GM23338 (cell line): ENCODE data around the gene SESN3. TPM values are rescaled to one million over a fixed set of nuclear protein-coding genes. Genes with fewer than 3 reads are reported as not detected.

Experiments
- ATAC-seq: fragments of 200-7000 bp; cut with Tn5 transposase; 3 replicates; pipeline ENCODE4 v1.9.1; 2020
- DNase-seq: peaks from one replicate; pipeline ENCODE4 v3.0.0-alpha.2; 2015; ENCODE audit warnings: low spot score
- H2AFZ ChIP-seq: fragments of 200-600 bp; sonication (generic); 2 replicates; pipeline ENCODE4 v1.8.0; 2016; ENCODE audit warnings: antibody characterized with exemption, mild to moderate bottlenecking, moderate library complexity
- H3F3A ChIP-seq: fragments of 200-600 bp; sonication (generic); replicated peaks from 2 replicates; pipeline ENCODE4 v1.8.0; 2017; ENCODE audit warnings: antibody characterized with exemption, mixed run types, low read depth
- H3K27ac ChIP-seq: fragments of 200-600 bp; sonication (generic); 2 replicates; pipeline ENCODE4 v1.6.1; 2016; ENCODE audit warnings: low read depth
- H3K27me3 ChIP-seq: fragments of 200-600 bp; sonication (generic); 2 replicates; pipeline ENCODE4 v1.8.0; 2016; ENCODE audit warnings: mild to moderate bottlenecking, mixed run types, moderate library complexity; ENCODE audit not compliant: insufficient read depth
- H3K36me3 ChIP-seq: fragments of 200-600 bp; sonication (generic); 2 replicates; pipeline ENCODE4 v1.8.0; 2016; ENCODE audit warnings: mild to moderate bottlenecking; ENCODE audit not compliant: insufficient read depth
- H3K4me1 ChIP-seq: fragments of 200-600 bp; sonication (generic); 2 replicates; pipeline ENCODE4 v1.8.0; 2016; ENCODE audit warnings: mild to moderate bottlenecking, moderate library complexity; ENCODE audit not compliant: insufficient read depth
- H3K4me2 ChIP-seq: fragments of 200-600 bp; sonication (generic); 2 replicates; pipeline ENCODE4 v1.7.1; 2017; ENCODE audit warnings: mixed run types
- H3K4me3 ChIP-seq: fragments of 200-600 bp; sonication (generic); 2 replicates; pipeline ENCODE4 v1.6.1; 2016; ENCODE audit warnings: mixed run types
- H3K79me2 ChIP-seq: fragments of 200-600 bp; sonication (generic); replicated peaks from 2 replicates; pipeline ENCODE4 v1.8.0; 2017; ENCODE audit warnings: mild to moderate bottlenecking; ENCODE audit not compliant: insufficient read depth
- H3K9me2 ChIP-seq: fragments of 200-600 bp; sonication (generic); 2 replicates; pipeline ENCODE4 v1.8.0; 2017; ENCODE audit not compliant: insufficient read depth
- H4K20me1 ChIP-seq: fragments of 200-600 bp; sonication (generic); replicated peaks from 2 replicates; pipeline ENCODE4 v1.8.0; 2017; ENCODE audit warnings: mild to moderate bottlenecking; ENCODE audit not compliant: insufficient read depth
- H3K27ac Mint-ChIP-seq: 2 replicates; pipeline ENCODE4 v1.8.0; 2020; ENCODE audit warnings: inconsistent platforms, mild to moderate bottlenecking, moderate library complexity, mixed read lengths
- H3K27me3 Mint-ChIP-seq: 3 replicates; pipeline ENCODE4 v1.8.0; 2022; ENCODE audit warnings: low read depth, mild to moderate bottlenecking, moderate library complexity, mixed read lengths, inconsistent platforms; ENCODE audit not compliant: insufficient read depth, poor library complexity
- H3K36me3 Mint-ChIP-seq: 3 replicates; pipeline ENCODE4 v1.8.0; 2021; ENCODE audit warnings: low read depth, mild to moderate bottlenecking, inconsistent platforms, moderate library complexity, mixed read lengths
- H3K4me1 Mint-ChIP-seq: 3 replicates; pipeline ENCODE4 v1.8.0; 2020; ENCODE audit warnings: mild to moderate bottlenecking, inconsistent platforms, mixed read lengths
- H3K4me3 Mint-ChIP-seq: 3 replicates; pipeline ENCODE4 v1.8.0; 2021; ENCODE audit warnings: moderate library complexity, mild to moderate bottlenecking, inconsistent platforms, mixed read lengths
- H3K9me3 Mint-ChIP-seq: 3 replicates; pipeline ENCODE4 v1.8.0; 2020; ENCODE audit warnings: moderate library complexity, mild to moderate bottlenecking, inconsistent platforms, mixed read lengths
- CREB1 ChIP-seq: fragments of 250-450 bp; sonication (Bioruptor Pico); IDR thresholded peaks from 2 replicates; pipeline ENCODE4 v1.5.0; 2020; ENCODE audit warnings: low read depth, mild to moderate bottlenecking, moderate library complexity
- CTCF ChIP-seq, 2 experiments: fragments of 200-600 bp in 1 of 2; sonication (generic) in 1 of 2; conservative IDR thresholded peaks; 2 replicates each; pipeline versions ENCODE4 v1.5.1 to v1.6.1; 2016 to 2017; ENCODE audit warnings: antibody characterized with exemption in 2 of 2, low read depth in 2 of 2, mild to moderate bottlenecking in 2 of 2, moderate library complexity in 1 of 2
- EZH2 ChIP-seq: fragments of 200-600 bp; sonication (generic); IDR thresholded peaks from one replicate; pipeline ENCODE4 v1.8.0; 2017; ENCODE audit warnings: antibody characterized with exemption, mild to moderate bottlenecking, low read depth; ENCODE audit not compliant: unreplicated experiment
- JUNB ChIP-seq: IDR thresholded peaks from one replicate; pipeline ENCODE4 v1.6.1; 2016; ENCODE audit warnings: antibody characterized with exemption; ENCODE audit not compliant: unreplicated experiment
- NANOG ChIP-seq: IDR thresholded peaks from 2 replicates; pipeline ENCODE4 v1.6.1; 2016; ENCODE audit warnings: antibody characterized with exemption, borderline replicate concordance
- POLR2AphosphoS5 ChIP-seq: IDR thresholded peaks from 2 replicates; pipeline ENCODE4 v1.6.1; 2016; ENCODE audit warnings: antibody characterized with exemption, low read depth
- REST ChIP-seq: IDR thresholded peaks from one replicate; pipeline ENCODE4 v1.6.1; 2018; ENCODE audit warnings: antibody characterized with exemption; ENCODE audit not compliant: unreplicated experiment
- STAT1 ChIP-seq: IDR thresholded peaks from one replicate; pipeline ENCODE4 v1.6.1; 2016; ENCODE audit warnings: antibody characterized with exemption; ENCODE audit not compliant: unreplicated experiment
- ZNF462 ChIP-seq: fragments of 250-450 bp; sonication (Bioruptor Pico); IDR thresholded peaks from 2 replicates; pipeline ENCODE4 v1.5.0; 2020; ENCODE audit warnings: mild to moderate bottlenecking, moderate library complexity
- polyA plus RNA-seq: library from polyadenylated mRNA; unstranded; fragments of >200 nt; fragmentation: Nextera tagmentation; extraction: Ambion mirVana; gene quantifications from 2 replicates; pipeline ENCODE4 v1.2.1, GENCODE V29; 2016
- total RNA-seq: library from RNA; depleted of rRNA; stranded (reverse); fragments of >200 nt; shearing (Covaris generic); gene quantifications from 2 replicates; pipeline ENCODE4 v1.2.3, GENCODE V29; 2014

SESN3 gene
- total and polyA plus RNA-seq, 2 experiments from 2014 or later, result 5.5 to 30.5 TPM

GRCh38 chr11:95166781-95167180 is 64.2 kb downstream of the SESN3 start:
- Mint-ChIP-seq H3K4me3 (no peak overlapping the region), H3K27ac (no peak overlapping the region), H3K9me3 (no peaks in the 10 kb centered on the region), H3K36me3 (no peaks in the 10 kb centered on the region), H3K4me1 (peaks cover 28% of the 10 kb centered on the region), H3K27me3 (peaks cover 2% of the 10 kb centered on the region)
- Histone ChIP-seq H3K4me2 (no peak overlapping the region), H3K27ac (no peak overlapping the region), H3K36me3 (no peaks in the 10 kb centered on the region), H3K4me1 (peaks cover 27% of the 10 kb centered on the region), H3K27me3 (no peaks in the 10 kb centered on the region), H4K20me1 (no peaks in the 10 kb centered on the region), H3K79me2 (no peaks in the 10 kb centered on the region), H2AFZ (no peak overlapping the region), H3F3A (no peaks in the 10 kb centered on the region), H3K4me3 (no peak overlapping the region), H3K9me2 (no peaks in the 10 kb centered on the region)
- TF ChIP-seq JUNB (no peak), REST (no peak), CTCF (conservative IDR thresholded peaks at IDR 0.05; ENCODE audit: low read depth in 2 of 2) (no peak), NANOG (no peak), ZNF462 (no peak), CREB1 (CRISPR knock-in tag) (no peak), POLR2AphosphoS5 (no peak), STAT1 (no peak), EZH2 (no peak)
- no peak for ATAC-seq
- DNase-seq, result no peak
